GM12878 (cell line): ENCODE results near the gene CMTM5. TPM values are rescaled to one million over a fixed set of nuclear protein-coding genes. Genes with fewer than 3 reads are reported as not detected.

ENCODE experiments used
- ATAC-seq: fragments of 200-7000 bp; cut with Tn5 transposase; 3 replicates; pipeline ENCODE4 v1.9.1; 2020; ENCODE audit warnings: mild to moderate bottlenecking, moderate library complexity
- BruUV-seq: library from RNA; stranded (reverse); fragments of 400-500 nt; replicated peaks from 2 replicates; lab custom pipeline; 2021; lab: Mats Ljungman, UMichigan
- CTCF ChIA-PET: fragments of 300-600 bp; sonication (Branson Sonifier 250); formaldehyde crosslinking; extraction: SDS; loops from one replicate; lab custom pipeline; 2021; ENCODE audit warnings: inconsistent platforms; lab: Yijun Ruan, JAX
- POLR2A ChIA-PET: fragments of 350-600 bp; formaldehyde crosslinking; extraction: SDS; loops from one replicate; lab custom pipeline; 2021; ENCODE audit warnings: inconsistent platforms; lab: Charles Lee
- RAD21 ChIA-PET: fragments of 300-600 bp; sonication (Branson Sonifier 250); formaldehyde crosslinking; loops from one replicate; lab custom pipeline; 2023; ENCODE audit warnings: antibody characterized with exemption; ENCODE audit not compliant: unreplicated experiment; lab: Charles Lee
- SMC1A ChIA-PET: fragments of 300-600 bp; sonication (Branson Sonifier 250); formaldehyde crosslinking; loops from one replicate; lab custom pipeline; 2023; ENCODE audit not compliant: unreplicated experiment, uncharacterized antibody; lab: Charles Lee
- DNase-seq: peaks from one replicate; pipeline ENCODE4 v3.0.0-alpha.2; 2011; ENCODE audit warnings: low read depth, low spot score
- FAIRE-seq: peaks from 3 replicates; lab custom pipeline; 2011; peaks lifted over from hg19 to GRCh38; lab: Jason Lieb, UNC
- H2AFZ ChIP-seq: 2 replicates; pipeline ENCODE4 v1.6.0; 2011; ENCODE audit warnings: low read depth, low read length, control low read depth; ENCODE audit not compliant: control insufficient read depth
- H3K27ac ChIP-seq: 2 replicates; pipeline ENCODE4 v1.5.1; 2011; ENCODE audit warnings: control low read depth; ENCODE audit not compliant: control insufficient read depth, insufficient read depth
- H3K27me3 ChIP-seq, 2 experiments: replicated peaks in 1 of 2; 2 replicates each; pipeline versions ENCODE4 v1.6.0 to v1.6.1; 2011; ENCODE audit warnings: low read length in 1 of 2; ENCODE audit not compliant: control insufficient read depth in 2 of 2, insufficient read depth in 2 of 2
- H3K36me3 ChIP-seq, 2 experiments: 2 replicates each; pipeline ENCODE4 v1.5.1; 2011; ENCODE audit warnings: low read length in 1 of 2; ENCODE audit not compliant: control insufficient read depth in 2 of 2, insufficient read depth in 2 of 2
- H3K4me1 ChIP-seq: 2 replicates; pipeline ENCODE4 v1.6.1; 2011; ENCODE audit warnings: mild to moderate bottlenecking, low read length, moderate library complexity, mixed read lengths; ENCODE audit not compliant: control insufficient read depth, insufficient read depth
- H3K4me2 ChIP-seq: 2 replicates; pipeline ENCODE4 v1.6.0; 2011; ENCODE audit warnings: control low read depth; ENCODE audit not compliant: control insufficient read depth, insufficient read depth
- H3K4me3 ChIP-seq: fragments of 200-600 bp; sonication (generic); 2 replicates; pipeline ENCODE4 v1.5.1; 2016
- H3K79me2 ChIP-seq: 2 replicates; pipeline ENCODE4 v1.6.0; 2011; ENCODE audit warnings: low read length; ENCODE audit not compliant: control insufficient read depth, insufficient read depth
- H3K9ac ChIP-seq: 2 replicates; pipeline ENCODE4 v1.8.0; 2011; ENCODE audit warnings: low read length, control low read depth, mixed read lengths; ENCODE audit not compliant: control insufficient read depth, insufficient read depth
- H3K9me3 ChIP-seq: replicated peaks from 3 replicates; pipeline ENCODE4 v1.5.1; 2011; ENCODE audit warnings: mild to moderate bottlenecking, low read length; ENCODE audit not compliant: control insufficient read depth, insufficient read depth
- H4K20me1 ChIP-seq: 2 replicates; pipeline ENCODE4 v1.6.0; 2011; ENCODE audit not compliant: control insufficient read depth, insufficient read depth
- ASH2L ChIP-seq: fragments of 300-600, 200-600 bp; sonication (generic); IDR thresholded peaks from 2 replicates; pipeline ENCODE4 v1.6.1; 2017; ENCODE audit warnings: low read depth, mild to moderate bottlenecking, borderline replicate concordance
- BCL11A ChIP-seq: IDR thresholded peaks from 2 replicates; pipeline ENCODE4 v1.6.1; 2011; ENCODE audit warnings: low read depth, low read length
- CBX3 ChIP-seq: fragments of 200-600 bp; sonication (generic); IDR thresholded peaks from 2 replicates; pipeline ENCODE4 v1.6.1; 2016; ENCODE audit warnings: low read depth, borderline replicate concordance
- CHD1 ChIP-seq: IDR thresholded peaks from 2 replicates; pipeline ENCODE4 v1.6.1; 2012; ENCODE audit warnings: low read depth, low read length, improper control_type of control experiment
- CHD2 ChIP-seq: IDR thresholded peaks from 2 replicates; pipeline ENCODE4 v1.6.1; 2011; ENCODE audit warnings: low read depth, low read length, improper control_type of control experiment, borderline replicate concordance
- CREB1 ChIP-seq: IDR thresholded peaks from 2 replicates; pipeline ENCODE4 v1.6.1; 2012; ENCODE audit warnings: low read depth, mild to moderate bottlenecking, inconsistent platforms
- DPF2 ChIP-seq: fragments of 450-650 bp; IDR thresholded peaks from 2 replicates; pipeline ENCODE4 v1.6.1; 2017; ENCODE audit warnings: mild to moderate bottlenecking
- EED ChIP-seq: sonication (generic); IDR thresholded peaks from 2 replicates; pipeline ENCODE4 v1.6.1; 2016; ENCODE audit warnings: antibody characterized with exemption, low read depth
- ETV6 ChIP-seq, 2 experiments: fragments of 450-650 bp in 1 of 2; IDR thresholded peaks in 1 of 2; conservative IDR thresholded peaks in 1 of 2; 2 replicates each; pipeline ENCODE4 v1.6.1; 2014; ENCODE audit warnings: antibody characterized with exemption in 1 of 2, borderline replicate concordance in 1 of 2, low read depth in 1 of 2, mild to moderate bottlenecking in 1 of 2, moderate library complexity in 1 of 2
- FOS ChIP-seq: IDR thresholded peaks from 3 replicates; pipeline ENCODE4 v1.6.1; 2011; ENCODE audit warnings: borderline replicate concordance; ENCODE audit not compliant: insufficient read length; ENCODE audit errors: extremely low read depth
- IKZF1 ChIP-seq: fragments of 450-650 bp; conservative IDR thresholded peaks from 2 replicates; pipeline ENCODE4 v1.6.1; 2017; ENCODE audit warnings: antibody characterized with exemption, mild to moderate bottlenecking
- JUND ChIP-seq: IDR thresholded peaks from 2 replicates; pipeline ENCODE4 v1.6.1; 2012; ENCODE audit warnings: low read depth, mild to moderate bottlenecking, low read length, improper control_type of control experiment, moderate library complexity
- PAX5 ChIP-seq: IDR thresholded peaks from 2 replicates; pipeline ENCODE4 v1.6.1; 2011; ENCODE audit warnings: low read depth, low read length, borderline replicate concordance
- POLR2A ChIP-seq: IDR thresholded peaks from 2 replicates; pipeline ENCODE4 v1.6.1; 2011; ENCODE audit warnings: low read depth, mild to moderate bottlenecking, low read length
- RFX5 ChIP-seq: IDR thresholded peaks from 2 replicates; pipeline ENCODE4 v1.6.1; 2011; ENCODE audit warnings: low read depth, low read length, improper control_type of control experiment
- SMC3 ChIP-seq: IDR thresholded peaks from 2 replicates; pipeline ENCODE4 v1.6.1; 2011; ENCODE audit warnings: low read length, improper control_type of control experiment, borderline replicate concordance
- SREBF1 ChIP-seq: IDR thresholded peaks from 2 replicates; pipeline ENCODE4 v1.6.1; 2012; ENCODE audit warnings: mild to moderate bottlenecking, low read length
- WGBS: methylation state at CpG from one replicate; pipeline ENCODE4 v1.1.6; 2016; ENCODE audit warnings: low lambda C conversion rate; ENCODE audit not compliant: insufficient replicate concordance, insufficient coverage; ENCODE audit errors: missing lambda C conversion rate; 5-methylcytosine and 5-hydroxymethylcytosine counted together
- in situ Hi-C: fragments of 300-500 bp; cut with MboI; formaldehyde crosslinking; loops from 9 replicates; pipeline ENCODE4 v1.14.3; 2018; ENCODE audit warnings: mixed read lengths
- intact Hi-C: fragments of 100-400 bp; cut with micrococcal nuclease; formaldehyde crosslinking; loops from one replicate; pipeline ENCODE4 v1.14.2; 2022; ENCODE audit not compliant: unreplicated experiment
- polyA plus RNA-seq, 11 experiments: library from polyadenylated mRNA; depleted of rRNA in 4 of 11; unstranded in 6 of 11; stranded (reverse) in 5 of 11; fragments of >200 nt; fragmentation: Nextera tagmentation in 4 of 11; fragmentation: Illumina TruSeq in 1 of 11; extraction: Ambion mirVana in 4 of 11; extraction: Trizol in 1 of 11; gene quantifications; 1 replicate in 1 of 11; 2 replicates in 10 of 11; pipeline versions ENCODE4 v1.2.1 to v1.2.3, GENCODE V29; 2011 to 2016; ENCODE audit warnings: inconsistent platforms in 2 of 11, missing spikeins in 2 of 11, low read depth in 1 of 11
- total RNA-seq, 4 experiments: library from RNA; depleted of rRNA in 3 of 4; stranded (reverse); fragments of >200 nt in 3 of 4; fragmentation: Illumina TruSeq in 1 of 4; extraction: Trizol in 1 of 4; gene quantifications; 2 replicates each; pipeline versions ENCODE4 v1.2.1 to v1.2.3, GENCODE V29; 2013 to 2021

The CMTM5 gene
- total and polyA plus RNA-seq, 10 of the 15 experiments (the other 5 are each of a cell fraction or from before 2014, with no cell fraction given): not detected

GRCh38 chr14:23381871-23382270 is 5.0 kb downstream of the CMTM5 start:
- no peak for ATAC-seq
- no peak for FAIRE-seq
- no peaks in the 10 kb centered on the region; a peak in 1 of 4 replicates for H3K27me3 ChIP-seq

DNA sequence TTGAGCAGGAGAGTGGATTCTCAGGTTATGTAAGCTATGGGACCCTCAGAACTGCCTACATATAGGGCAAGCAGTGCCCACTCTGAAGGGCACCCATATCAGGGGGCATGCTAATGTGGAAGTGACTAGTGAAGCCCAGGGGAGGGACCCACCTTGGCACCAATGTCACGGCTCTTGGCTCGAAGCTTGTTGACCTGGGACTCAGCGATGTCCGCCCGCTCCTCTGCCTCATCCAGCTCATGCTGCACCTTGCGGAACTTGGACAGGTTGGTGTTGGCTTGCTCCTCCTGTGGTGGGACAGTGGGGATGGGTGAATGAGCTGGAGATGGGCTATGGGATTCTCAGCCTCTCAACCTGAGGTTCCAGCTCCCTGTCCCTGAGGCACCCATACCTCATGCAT is 5.4 kb downstream of the CMTM5 start:
- in situ Hi-C loops (loop anchor here (5.0 kb wide), 1 partner anchor 120 kb away; no protein-coding TSS in a partner anchor), intact Hi-C loops (no loop called here)
- Histone ChIP-seq H3K27me3 (no peaks in the 10 kb centered on the region; a peak in 1 of 4 replicates), H3K4me2 (no peak overlapping the region), H4K20me1 (no peaks in the 10 kb centered on the region), H3K4me3 (no peak overlapping the region), H3K9me3 (no peaks in the 10 kb centered on the region), H3K79me2 (no peaks in the 10 kb centered on the region), H3K4me1 (no peaks in the 10 kb centered on the region), H3K27ac (no peak overlapping the region), H3K36me3 (no peaks in the 10 kb centered on the region), H2AFZ (no peak overlapping the region), H3K9ac (no peak overlapping the region)
- ATAC-seq (no peak), DNase-seq (no peak), FAIRE-seq (no peak)
- TF ChIP-seq JUND: no peak
- no peak for TF ChIP-seq CREB1
- no peak for TF ChIP-seq SREBF1
- TF ChIP-seq SMC3: no peak
- TF ChIP-seq ASH2L: no peak
- no peak for TF ChIP-seq CBX3
- TF ChIP-seq BCL11A: no peak
- TF ChIP-seq FOS: no peak
- ChIA-PET SMC1A (interaction anchor here (1.2 kb wide), 1 partner anchor 262 kb away, joined by 3 read pairs; no protein-coding TSS in a partner anchor), POLR2A (no interaction called here), CTCF (interaction anchor here (0.9 to 1.8 kb wide), 5 partner anchors 8 to 261 kb away, joined by 3 to 6 read pairs (median 4); no protein-coding TSS in a partner anchor), RAD21 (interaction anchor here (1.2 kb wide), 1 partner anchor 262 kb away, joined by 3 read pairs; no protein-coding TSS in a partner anchor)
- 11% methylated on average over 6 of the region's 6 CpGs for WGBS
- BruUV-seq: no TSS peak

More at GRCh38 chr14:23381871-23382270, 5.0 kb downstream of the CMTM5 start:
- Histone ChIP-seq H3K27ac (no peak overlapping the region), H3K4me2 (no peak overlapping the region), H3K9ac (no peak overlapping the region), H4K20me1 (no peaks in the 10 kb centered on the region), H3K36me3 (no peaks in the 10 kb centered on the region), H3K4me3 (no peak overlapping the region), H3K4me1 (no peaks in the 10 kb centered on the region), H3K9me3 (no peaks in the 10 kb centered on the region), H2AFZ (no peak overlapping the region), H3K79me2 (no peaks in the 10 kb centered on the region)
- RAD21 ChIA-PET: no interaction called here
- SMC1A ChIA-PET: interaction anchor here (1.2 kb wide), 1 partner anchor 262 kb away, joined by 3 read pairs; no protein-coding TSS in a partner anchor
- POLR2A ChIA-PET: no interaction called here
- in situ Hi-C loops (loop anchor here (5.0 kb wide), 1 partner anchor 120 kb away; no protein-coding TSS in a partner anchor), intact Hi-C loops (loop anchor here (2.0 kb wide), 1 partner anchor 261 kb away; no protein-coding TSS in a partner anchor)
- BruUV-seq: no TSS peak
- DNase-seq: no peak
- CTCF ChIA-PET: interaction anchor here (1.2 to 1.5 kb wide), 3 partner anchors 11 to 55 kb away, joined by 3 to 6 read pairs (median 4); no protein-coding TSS in a partner anchor
- no peak for TF ChIP-seq DPF2
- TF ChIP-seq IKZF1: no peak
- no peak for TF ChIP-seq CHD2
- no peak for TF ChIP-seq EED
- TF ChIP-seq POLR2A: no peak
- no peak for TF ChIP-seq CHD1
- TF ChIP-seq PAX5: no peak
- TF ChIP-seq ETV6 (conservative IDR thresholded peaks at IDR 0.05 in 1 of 2, IDR thresholded peaks at IDR 0.05 in 1 of 2; ENCODE audit: borderline replicate concordance in 1 of 2, low read depth in 1 of 2): no peak
- no peak for TF ChIP-seq RFX5
- WGBS: 0% methylated on average over 3 of the region's 3 CpGs
